GM12891 (cell line): ENCODE data around the gene ARHGEF37.

Experiments used
- POLR2A ChIP-seq: IDR thresholded peaks from 2 replicates; pipeline ENCODE4 v1.6.1; 2011; ENCODE audit warnings: low read depth, low read length, control low read depth
- POLR2AphosphoS5 ChIP-seq: IDR thresholded peaks from 2 replicates; pipeline ENCODE4 v1.6.1; 2011; ENCODE audit warnings: low read depth, low read length, control low read depth
- TAF1 ChIP-seq: IDR thresholded peaks from 2 replicates; pipeline ENCODE4 v1.6.1; 2011; ENCODE audit warnings: low read depth, low read length, control low read depth

DNA sequence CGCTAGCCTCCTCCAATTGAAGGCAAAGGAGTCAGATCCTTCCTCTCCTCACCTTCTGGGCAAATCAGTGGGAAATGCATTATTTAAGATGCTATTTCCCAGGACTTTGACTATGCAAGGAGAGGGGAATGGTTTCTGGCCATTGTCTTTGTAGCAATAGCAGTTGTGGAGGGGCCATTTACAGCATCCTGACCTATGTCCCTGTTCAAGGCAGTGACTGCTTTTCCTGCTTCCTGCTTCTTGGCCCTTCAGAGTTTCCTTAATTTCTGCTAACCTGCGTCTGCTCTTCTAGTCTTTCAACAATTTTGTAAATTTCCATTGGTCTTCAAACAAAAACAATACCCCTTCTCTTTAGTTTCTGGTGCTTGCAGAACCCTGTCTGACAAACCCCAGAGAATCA is 76.0 kb downstream of the ARHGEF37 start:
- TF ChIP-seq POLR2A = no peak
- no peak for TF ChIP-seq POLR2AphosphoS5
- TF ChIP-seq TAF1 = no peak
